GM21619 (cell line): Measurements from ENCODE around the gene ATXN2.
"Not testable (repeated sequence)": the region's sequence is repeated elsewhere in the genome, so short reads cannot be mapped to it uniquely, and the experiment has no call there.

Experiments
- ATAC-seq: cut with Tn5 transposase; IDR thresholded peaks from one replicate; pipeline ENCODE4 v1.9.1; 2021; ENCODE audit not compliant: unreplicated experiment

ATXN2 gene

GRCh38 chr12:111578276-111578970 lies 20.7 kb downstream of the ATXN2 start:
- peak; percentile 66 for ATAC-seq

GRCh38 chr12:111574797-111575443 lies 24.2 kb downstream of the ATXN2 start:
- ATAC-seq, result no peak

GRCh38 chr12:111573476-111573875 lies 25.6 kb downstream of the ATXN2 start:
- ATAC-seq, result no peak

- ATAC-seq, result no peak
Measured at GRCh38 chr12:111570084-111570961, 28.8 kb downstream of the ATXN2 start.

DNA sequence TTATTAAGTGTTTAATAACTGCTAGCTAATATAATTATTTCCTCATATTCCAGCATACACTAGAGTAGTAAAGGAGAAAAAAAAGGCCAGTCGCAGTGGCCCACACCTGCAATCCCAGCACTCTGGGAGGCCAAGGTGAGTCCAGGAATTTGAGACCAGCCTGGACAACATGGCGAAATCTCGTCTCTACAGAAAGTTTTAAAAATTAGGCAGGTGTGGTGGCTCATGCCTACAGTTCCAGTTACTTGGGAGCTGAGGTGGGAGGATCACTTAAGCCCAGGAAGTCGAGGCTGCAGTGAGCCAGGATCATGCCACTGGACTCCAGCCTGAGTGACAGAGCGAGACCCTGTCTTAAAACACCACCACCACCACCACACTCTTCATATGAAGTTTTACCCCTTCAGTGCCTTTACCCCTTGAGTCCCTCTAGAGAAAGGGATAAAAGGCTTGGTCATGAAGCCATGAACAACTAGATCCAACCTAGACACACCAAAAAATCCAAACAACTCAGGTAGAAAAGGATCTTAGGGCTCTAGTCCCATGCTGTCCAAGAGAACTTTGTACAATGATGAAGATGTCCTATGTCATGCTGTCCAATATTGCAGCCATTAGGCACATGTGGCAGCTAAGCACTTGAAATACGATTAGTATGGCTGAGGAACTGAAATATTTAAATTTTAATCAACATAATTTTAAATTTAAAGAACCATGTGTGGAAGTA lies 29.6 kb downstream of the ATXN2 start:
- no peak for ATAC-seq

DNA sequence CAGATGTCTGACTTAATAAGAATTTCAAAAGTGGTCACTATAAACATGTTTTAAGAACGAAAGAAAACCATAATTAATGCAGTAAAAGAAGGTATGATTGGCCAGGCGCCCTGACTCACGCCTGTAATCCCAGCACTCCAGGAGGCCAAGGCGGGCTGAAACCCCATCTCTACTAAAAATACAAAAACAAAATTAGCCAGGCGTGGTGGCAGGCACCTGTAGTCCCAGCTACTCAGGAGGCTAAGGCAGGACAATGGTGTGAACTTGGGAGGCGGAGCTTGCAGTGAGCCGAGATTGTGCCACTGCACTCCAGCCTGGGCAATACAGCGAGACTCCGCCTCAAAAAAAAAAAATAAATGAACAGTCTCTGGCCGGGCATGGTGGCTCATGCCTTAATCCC lies 38.3 kb downstream of the ATXN2 start:
- not testable (repeated sequence) for ATAC-seq

DNA sequence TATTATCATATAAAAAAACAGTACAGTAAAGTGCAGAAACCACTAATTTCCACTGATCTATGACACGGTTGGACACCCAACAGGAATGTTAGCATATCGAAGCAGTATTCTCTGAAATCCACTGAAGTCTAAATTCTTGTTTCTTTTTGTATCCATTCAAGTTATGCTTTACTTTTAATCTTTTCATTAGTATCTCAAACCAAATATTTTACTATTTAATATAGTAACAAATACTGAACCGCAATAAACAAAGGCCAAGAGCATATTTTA lies 41.1 kb downstream of the ATXN2 start:
- ATAC-seq, result no peak

DNA sequence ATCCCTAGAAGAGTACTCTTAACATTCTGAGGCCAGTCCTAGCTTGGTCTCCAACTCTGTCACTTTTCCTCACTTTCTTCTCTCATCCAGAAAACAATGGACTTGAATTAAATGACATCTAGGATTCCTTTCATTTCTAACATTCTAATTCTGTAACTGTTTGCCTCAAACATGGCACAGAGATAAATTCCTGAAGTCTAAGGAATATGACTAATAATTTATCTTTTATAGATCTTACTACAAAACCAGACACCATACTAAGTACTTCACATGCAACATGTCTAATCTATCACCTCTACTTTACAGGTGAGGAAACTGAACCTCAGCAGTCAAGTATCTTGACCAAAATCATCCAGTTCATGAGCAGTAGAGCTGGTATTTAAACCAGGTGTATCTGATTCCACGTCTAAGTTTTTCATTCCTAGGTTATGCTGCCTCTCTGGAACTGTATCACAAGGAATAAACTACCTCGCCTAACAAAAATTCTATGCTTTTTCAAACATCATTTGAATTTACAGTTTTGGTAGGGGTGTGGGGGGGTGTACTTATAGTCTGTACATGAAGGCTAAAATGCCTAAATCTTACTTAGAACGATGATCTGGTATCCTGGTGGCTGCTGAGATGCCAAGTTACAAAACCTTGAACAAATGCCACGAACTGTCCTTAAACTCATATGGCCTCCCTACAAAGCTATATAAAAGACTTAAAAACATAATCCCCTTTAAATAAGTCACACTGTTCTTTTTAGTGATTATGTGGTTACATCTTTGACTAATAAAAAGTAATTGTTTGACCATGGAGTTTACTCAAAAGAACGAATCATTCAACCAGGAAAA lies 41.6 kb downstream of the ATXN2 start:
- no peak for ATAC-seq

DNA sequence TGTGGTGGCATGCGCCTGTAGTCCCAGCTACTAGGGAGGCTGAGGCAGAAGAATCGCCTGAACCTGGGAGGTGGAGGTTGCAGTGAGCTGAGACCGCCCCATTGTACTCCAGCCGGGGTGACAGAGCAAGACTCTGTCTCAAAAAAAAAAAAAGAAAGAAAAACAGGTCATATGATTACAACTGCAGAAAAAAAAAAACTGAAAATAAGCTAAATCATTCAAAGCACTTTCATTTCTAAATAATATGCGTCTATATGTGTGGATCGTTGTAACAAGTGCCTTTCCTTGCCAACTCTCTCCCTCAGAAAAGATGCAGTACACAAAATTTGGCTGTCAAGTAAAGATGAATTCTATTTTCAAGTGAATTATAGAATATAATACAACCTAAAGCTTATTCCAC lies 42.4 kb downstream of the ATXN2 start:
- ATAC-seq, result no peak

GRCh38 chr12:111555313-111555712 lies 43.8 kb downstream of the ATXN2 start:
- ATAC-seq, result not testable (repeated sequence)

- no peak for ATAC-seq
Measured at GRCh38 chr12:111546758-111547383, 52.2 kb downstream of the ATXN2 start.

DNA sequence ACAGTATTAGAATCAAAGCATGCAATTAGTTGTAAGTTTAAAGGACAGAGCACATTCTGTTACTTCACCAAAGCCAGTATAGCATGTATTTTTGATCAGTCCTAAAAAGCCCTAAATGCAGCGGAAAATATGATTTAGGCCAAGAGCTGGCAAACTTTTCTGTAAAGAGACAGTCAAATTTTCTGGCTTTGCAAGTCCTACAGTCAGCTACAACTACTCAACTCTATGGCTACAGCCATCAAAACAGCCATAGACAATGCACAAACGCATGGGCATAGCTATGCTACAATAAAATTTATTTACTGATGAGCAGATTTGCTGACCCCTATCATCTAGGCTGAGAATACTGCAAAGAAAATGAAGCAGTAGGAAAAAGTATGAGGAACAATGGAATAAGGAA lies 52.9 kb downstream of the ATXN2 start:
- ATAC-seq, result no peak

DNA sequence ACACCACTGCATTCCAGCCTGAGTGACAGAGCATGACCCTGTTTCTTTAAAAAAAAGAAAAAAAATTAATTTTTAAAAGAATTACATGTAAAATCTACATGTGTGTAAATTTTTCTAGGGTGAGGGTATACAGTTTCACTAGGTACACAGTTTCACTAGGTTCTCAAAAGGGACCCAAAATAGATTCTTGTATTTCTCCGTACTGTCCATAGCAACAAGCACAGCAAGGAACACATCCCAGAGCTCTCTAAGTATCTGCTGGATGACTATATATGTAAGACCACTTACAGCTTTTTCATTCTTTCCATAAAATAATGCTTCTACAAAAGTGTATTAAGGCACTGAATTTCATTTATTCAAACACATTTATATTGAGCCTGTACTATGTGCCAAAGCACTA lies 55.1 kb downstream of the ATXN2 start:
- ATAC-seq, result no peak

- ATAC-seq, result no peak
Measured at GRCh38 chr12:111532751-111533150, 66.4 kb downstream of the ATXN2 start.

GRCh38 chr12:111529424-111530368 lies 69.4 kb downstream of the ATXN2 start:
- no peak for ATAC-seq

DNA sequence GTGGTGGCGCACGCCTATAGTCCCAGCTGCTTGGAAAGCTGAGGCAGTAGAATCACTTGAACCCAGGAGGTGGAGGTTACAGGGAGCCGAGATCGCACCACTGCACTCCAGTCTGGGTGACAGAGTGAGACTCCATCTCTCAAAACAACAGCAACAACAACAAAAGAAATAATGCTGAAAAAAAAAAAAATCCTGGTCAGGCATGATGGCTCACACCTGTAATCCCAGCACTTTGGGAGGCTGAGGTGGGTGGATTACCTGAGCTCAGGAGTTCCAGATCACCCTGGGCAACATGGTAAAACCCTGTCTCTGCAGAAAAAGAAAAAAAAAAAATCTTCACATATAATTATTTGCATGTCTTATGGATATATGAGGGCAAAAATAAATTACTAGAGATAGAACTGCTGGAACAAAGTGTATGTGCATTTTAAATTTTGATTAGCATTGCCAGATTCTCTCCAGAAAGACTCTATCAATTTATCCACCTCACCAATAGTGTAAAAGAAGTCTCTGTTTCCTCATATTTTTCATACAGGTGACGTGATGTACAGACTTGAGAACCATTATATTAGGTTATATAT lies 75.4 kb downstream of the ATXN2 start:
- no peak for ATAC-seq

GRCh38 chr12:111521801-111522200 lies 77.3 kb downstream of the ATXN2 start:
- no peak for ATAC-seq

DNA sequence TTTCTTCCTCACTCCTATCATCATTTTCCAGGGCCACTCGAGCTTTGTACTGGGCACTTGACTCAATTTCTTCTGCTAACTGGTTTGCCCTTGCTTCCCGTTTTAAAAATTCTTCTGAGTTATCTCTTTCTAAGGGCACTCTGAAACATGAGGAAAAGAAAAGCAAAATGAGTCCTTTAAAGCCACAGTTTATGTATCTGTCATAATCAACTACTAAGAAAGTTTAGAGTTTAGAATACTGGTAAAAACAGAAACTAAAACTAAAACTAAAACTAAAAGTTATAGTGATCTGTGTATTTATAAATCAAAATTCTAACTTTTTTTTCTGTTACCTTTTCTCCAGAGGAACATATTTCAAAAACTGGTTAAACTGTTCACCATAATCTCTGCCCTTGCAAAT lies 79.2 kb downstream of the ATXN2 start:
- ATAC-seq, result no peak

GRCh38 chr12:111519083-111519482 lies 80.0 kb downstream of the ATXN2 start:
- ATAC-seq, result no peak
